ENCODE results near the gene RUSF1.
"Not testable (repeated sequence)": the region's sequence is repeated elsewhere in the genome, so short reads cannot be mapped to it uniquely, and the experiment has no call there.

Gene RUSF1

DNA sequence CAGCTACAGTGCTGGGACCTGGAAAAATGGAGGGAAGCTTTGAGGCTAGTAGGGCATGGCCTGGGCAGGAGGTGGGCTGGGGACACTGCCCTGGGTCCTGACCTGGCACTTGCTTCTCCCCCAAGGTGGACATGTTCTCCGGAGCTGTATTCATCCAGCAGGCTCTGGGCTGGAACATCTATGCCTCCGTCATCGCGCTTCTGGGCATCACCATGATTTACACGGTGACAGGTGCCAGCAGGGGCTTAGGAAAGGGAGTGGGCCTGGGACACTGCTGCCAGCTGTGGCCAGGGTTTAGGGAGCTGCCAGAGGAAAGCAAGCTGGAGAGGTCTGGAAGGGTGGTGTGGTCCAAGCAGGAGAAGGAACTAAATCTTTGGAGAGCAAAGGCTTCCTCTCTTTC, 22.1 kb downstream of the RUSF1 start:
- Histone ChIP-seq H3K9ac (ENCODE audit: low read depth, low read length) (no peak overlapping the region), H3K9me3 (ENCODE audit: insufficient read depth, low read length, severe bottlenecking) (no peaks in the 10 kb centered on the region), H3K27ac (ENCODE audit: low read length) (no peak overlapping the region), H2AFZ (ENCODE audit: low read depth, low read length) (no peak overlapping the region), H3K36me3 (ENCODE audit: insufficient read depth, low read length) (peaks cover 15% of the 10 kb centered on the region), H3K4me2 (ENCODE audit: insufficient read depth, low read length) (no peak overlapping the region), H3K79me2 (ENCODE audit: insufficient read depth, low read length) (no peaks in the 10 kb centered on the region), H4K20me1 (ENCODE audit: insufficient read depth, low read length) (no peaks in the 10 kb centered on the region; the same call in 1 of the 2 replicates), H3K4me1 (ENCODE audit: insufficient read depth, low read length) (no peaks in the 10 kb centered on the region), H3K4me3 (ENCODE audit: low read depth in 1 of 2, low read length in 2 of 2) (no peak overlapping the region), H3K27me3 (ENCODE audit: insufficient read depth, low read length, poor library complexity) (peaks cover 3% of the 10 kb centered on the region)
- no peak for ATAC-seq (ENCODE audit: insufficient read depth, low read depth)
- TF ChIP-seq EZH2 (IDR thresholded peaks at IDR 0.05; ENCODE audit: borderline replicate concordance, low read depth, low read length, severe bottlenecking), result no peak
- TF ChIP-seq, protein P1, sequence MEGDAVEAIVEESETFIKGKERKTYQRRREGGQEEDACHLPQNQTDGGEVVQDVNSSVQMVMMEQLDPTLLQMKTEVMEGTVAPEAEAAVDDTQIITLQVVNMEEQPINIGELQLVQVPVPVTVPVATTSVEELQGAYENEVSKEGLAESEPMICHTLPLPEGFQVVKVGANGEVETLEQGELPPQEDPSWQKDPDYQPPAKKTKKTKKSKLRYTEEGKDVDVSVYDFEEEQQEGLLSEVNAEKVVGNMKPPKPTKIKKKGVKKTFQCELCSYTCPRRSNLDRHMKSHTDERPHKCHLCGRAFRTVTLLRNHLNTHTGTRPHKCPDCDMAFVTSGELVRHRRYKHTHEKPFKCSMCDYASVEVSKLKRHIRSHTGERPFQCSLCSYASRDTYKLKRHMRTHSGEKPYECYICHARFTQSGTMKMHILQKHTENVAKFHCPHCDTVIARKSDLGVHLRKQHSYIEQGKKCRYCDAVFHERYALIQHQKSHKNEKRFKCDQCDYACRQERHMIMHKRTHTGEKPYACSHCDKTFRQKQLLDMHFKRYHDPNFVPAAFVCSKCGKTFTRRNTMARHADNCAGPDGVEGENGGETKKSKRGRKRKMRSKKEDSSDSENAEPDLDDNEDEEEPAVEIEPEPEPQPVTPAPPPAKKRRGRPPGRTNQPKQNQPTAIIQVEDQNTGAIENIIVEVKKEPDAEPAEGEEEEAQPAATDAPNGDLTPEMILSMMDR (IDR thresholded peaks at IDR 0.05; ENCODE audit: borderline replicate concordance, extremely low read depth, low read length, poor library complexity, severe bottlenecking), result no peak
- no peak for DNase-seq

DNA sequence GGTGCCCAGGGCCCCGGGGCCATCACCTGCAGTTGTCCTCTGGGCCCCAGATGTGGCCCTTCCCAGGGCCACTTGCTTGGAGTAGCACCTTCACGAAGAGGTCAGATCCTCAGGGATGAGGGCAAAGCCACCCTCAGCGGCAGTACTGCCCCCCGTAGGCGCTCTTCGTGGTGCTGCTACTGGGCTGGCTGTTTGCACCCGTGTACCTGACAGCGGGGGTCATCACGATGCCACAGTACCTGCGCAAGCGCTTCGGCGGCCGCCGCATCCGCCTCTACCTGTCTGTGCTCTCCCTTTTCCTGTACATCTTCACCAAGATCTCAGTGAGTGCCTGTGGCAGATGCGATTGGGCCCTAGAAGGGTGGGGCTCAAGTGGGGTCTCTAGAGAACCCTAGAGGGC, 22.6 kb downstream of the RUSF1 start:
- H3K4me2 ChIP-seq (ENCODE audit: insufficient read depth, low read length), result no peak overlapping the region
- H3K27me3 ChIP-seq (ENCODE audit: insufficient read depth, low read length, poor library complexity), result peaks cover 3% of the 10 kb centered on the region
- no peaks in the 10 kb centered on the region for H3K9me3 ChIP-seq (ENCODE audit: insufficient read depth, low read length, severe bottlenecking)
- H2AFZ ChIP-seq (ENCODE audit: low read depth, low read length), result no peak overlapping the region
- DNase-seq (no peak), ATAC-seq (ENCODE audit: insufficient read depth, low read depth) (no peak)
- H3K79me2 ChIP-seq (ENCODE audit: insufficient read depth, low read length), result no peaks in the 10 kb centered on the region
- H3K4me3 ChIP-seq (ENCODE audit: low read depth in 1 of 2, low read length in 2 of 2), result no peak overlapping the region
- TF ChIP-seq EZH2 (IDR thresholded peaks at IDR 0.05; ENCODE audit: borderline replicate concordance, low read depth, low read length, severe bottlenecking), result no peak
- TF ChIP-seq, protein P1 (IDR thresholded peaks at IDR 0.05; ENCODE audit: borderline replicate concordance, extremely low read depth, low read length, poor library complexity, severe bottlenecking), result no peak
- no peaks in the 10 kb centered on the region; the same call in 1 of the 2 replicates for H4K20me1 ChIP-seq (ENCODE audit: insufficient read depth, low read length)
- no peaks in the 10 kb centered on the region for H3K4me1 ChIP-seq (ENCODE audit: insufficient read depth, low read length)
- no peak overlapping the region for H3K9ac ChIP-seq (ENCODE audit: low read depth, low read length)
- no peak overlapping the region for H3K27ac ChIP-seq (ENCODE audit: low read length)
- H3K36me3 ChIP-seq (ENCODE audit: insufficient read depth, low read length), result peaks cover 11% of the 10 kb centered on the region

DNA sequence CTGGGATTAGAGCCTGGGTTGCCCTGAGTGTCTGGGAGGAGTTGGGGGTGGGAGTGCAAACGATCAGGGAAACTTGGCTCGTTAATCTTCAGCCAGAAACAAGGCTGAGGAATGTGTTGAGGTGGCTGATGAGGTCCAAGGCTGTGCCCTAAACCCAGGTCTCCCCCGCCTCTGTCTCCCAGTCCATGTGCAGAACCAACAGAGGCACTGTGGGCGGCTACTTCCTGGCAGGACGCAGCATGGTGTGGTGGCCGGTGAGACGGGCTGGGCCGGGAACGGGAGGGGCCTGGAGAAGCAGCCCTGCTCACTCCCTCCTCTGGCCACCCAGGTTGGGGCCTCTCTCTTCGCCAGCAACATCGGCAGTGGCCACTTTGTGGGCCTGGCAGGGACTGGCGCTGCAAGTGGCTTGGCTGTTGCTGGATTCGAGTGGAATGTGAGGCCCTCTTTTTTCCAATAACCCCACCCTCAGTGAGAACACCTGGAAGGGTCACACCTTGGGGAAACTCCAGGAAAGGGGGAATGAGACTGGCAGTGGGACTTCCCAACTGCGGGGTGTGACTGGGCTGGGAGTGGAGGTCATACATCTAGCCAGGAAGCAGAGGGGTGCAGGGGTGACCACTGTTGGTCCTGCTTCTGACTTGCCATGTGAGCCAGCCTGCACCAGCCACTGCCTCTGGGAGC, 23.6 kb downstream of the RUSF1 start:
- DNase-seq (no peak), ATAC-seq (ENCODE audit: insufficient read depth, low read depth) (no peak)
- H3K4me2 ChIP-seq (ENCODE audit: insufficient read depth, low read length), result no peak overlapping the region
- H3K36me3 ChIP-seq (ENCODE audit: insufficient read depth, low read length), result 0 out of 2 replicates have a peak, but pooled peaks cover 3% of the 10 kb centered on the region
- H3K4me1 ChIP-seq (ENCODE audit: insufficient read depth, low read length), result no peaks in the 10 kb centered on the region
- no peak overlapping the region for H2AFZ ChIP-seq (ENCODE audit: low read depth, low read length)
- TF ChIP-seq EZH2 (IDR thresholded peaks at IDR 0.05; ENCODE audit: borderline replicate concordance, low read depth, low read length, severe bottlenecking), result no peak
- TF ChIP-seq, protein P1 (IDR thresholded peaks at IDR 0.05; ENCODE audit: borderline replicate concordance, extremely low read depth, low read length, poor library complexity, severe bottlenecking), result no peak
- no peak overlapping the region for H3K9ac ChIP-seq (ENCODE audit: low read depth, low read length)
- no peak overlapping the region for H3K27ac ChIP-seq (ENCODE audit: low read length)
- H3K79me2 ChIP-seq (ENCODE audit: insufficient read depth, low read length), result no peaks in the 10 kb centered on the region
- H3K9me3 ChIP-seq (ENCODE audit: insufficient read depth, low read length, severe bottlenecking), result no peaks in the 10 kb centered on the region
- H3K4me3 ChIP-seq (ENCODE audit: low read depth in 1 of 2, low read length in 2 of 2), result no peak overlapping the region
- no peaks in the 10 kb centered on the region; the same call in 1 of the 2 replicates for H4K20me1 ChIP-seq (ENCODE audit: insufficient read depth, low read length)
- peaks cover 3% of the 10 kb centered on the region for H3K27me3 ChIP-seq (ENCODE audit: insufficient read depth, low read length, poor library complexity)

DNA sequence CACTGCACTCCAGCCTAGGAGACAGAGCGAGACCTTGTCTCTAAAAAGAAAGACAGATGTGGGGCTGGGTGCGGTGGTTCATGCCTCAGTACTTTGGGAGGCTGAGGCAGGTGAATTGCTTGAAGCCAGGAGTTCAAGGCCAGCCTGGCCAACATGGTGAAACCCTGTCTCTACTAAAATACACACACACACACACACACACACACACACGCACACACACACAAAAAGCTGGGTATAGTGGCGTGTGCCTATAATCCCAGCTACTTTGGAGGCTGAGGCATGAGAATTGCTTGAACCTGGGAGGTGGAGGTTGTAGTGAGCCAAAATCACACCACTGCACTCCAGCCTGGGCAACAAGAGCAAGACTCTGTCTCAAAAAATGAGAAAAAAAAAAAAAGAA, 24.1 kb downstream of the RUSF1 start:
- H3K36me3 ChIP-seq (ENCODE audit: insufficient read depth, low read length); H3K27me3 ChIP-seq (ENCODE audit: insufficient read depth, low read length, poor library complexity); H3K4me3 ChIP-seq (ENCODE audit: low read depth in 1 of 2, low read length in 2 of 2); H3K9me3 ChIP-seq (ENCODE audit: insufficient read depth, low read length, severe bottlenecking); H4K20me1 ChIP-seq (ENCODE audit: insufficient read depth, low read length); ATAC-seq (ENCODE audit: insufficient read depth, low read depth); H3K27ac ChIP-seq (ENCODE audit: low read length); H3K4me2 ChIP-seq (ENCODE audit: insufficient read depth, low read length); H3K4me1 ChIP-seq (ENCODE audit: insufficient read depth, low read length); DNase-seq; H2AFZ ChIP-seq (ENCODE audit: low read depth, low read length); H3K9ac ChIP-seq (ENCODE audit: low read depth, low read length); H3K79me2 ChIP-seq (ENCODE audit: insufficient read depth, low read length): not testable (repeated sequence)

All from DND-41 (cell line).